ENCODE measurements around the gene ZBTB47.

ZBTB47 gene

DNA sequence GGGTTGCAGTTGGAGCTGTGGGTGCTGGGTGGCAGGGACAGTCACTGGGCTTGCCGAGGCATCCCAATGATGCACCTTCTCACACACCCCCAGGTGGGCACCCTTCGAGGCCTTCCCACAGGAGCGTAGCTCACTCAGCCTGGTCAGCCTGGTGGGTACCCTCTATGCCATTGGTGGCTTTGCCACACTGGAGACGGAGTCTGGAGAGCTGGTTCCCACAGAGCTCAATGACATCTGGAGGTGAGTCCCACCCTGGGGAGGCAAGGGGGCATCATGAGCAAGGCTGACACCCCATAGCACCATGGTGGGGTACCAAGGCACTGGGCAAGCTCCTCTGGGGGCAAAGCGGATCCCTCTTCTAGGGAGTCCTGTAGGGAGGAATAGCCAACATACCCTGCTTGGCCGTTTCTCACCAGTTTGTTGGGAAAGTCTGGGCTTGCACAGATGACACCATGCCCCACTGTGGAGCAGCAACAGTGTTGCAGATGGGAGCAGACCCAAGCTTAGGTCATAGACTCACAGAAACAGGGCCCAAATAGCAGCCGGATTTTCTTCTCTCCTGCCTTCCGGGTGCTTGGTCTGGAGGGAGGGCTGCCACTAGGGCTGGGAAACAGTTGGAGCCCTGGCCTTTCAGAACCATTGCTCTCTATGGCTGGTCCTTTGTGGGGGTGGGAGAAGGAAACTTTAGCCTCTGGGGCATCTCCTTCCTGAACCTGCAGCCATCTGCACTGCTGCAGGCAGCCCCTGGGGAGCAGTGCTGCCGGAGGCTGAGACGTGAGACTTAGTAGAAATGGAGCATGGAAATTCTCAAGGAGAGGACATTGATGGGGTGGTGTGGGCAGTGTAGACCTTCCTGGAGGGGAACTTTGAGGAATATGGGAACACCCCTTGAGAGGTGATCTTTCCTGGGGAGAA lies 37.5 kb downstream of the ZBTB47 start:
- no peaks in the 10 kb centered on the region for H3K36me3 ChIP-seq (ENCODE audit: control insufficient read depth in 2 of 2, insufficient read depth in 2 of 2, low read length in 2 of 2)
- no peak overlapping the region for H3K4me3 ChIP-seq (ENCODE audit: low read length in 2 of 2)
- H3K9me3 ChIP-seq (ENCODE audit: control insufficient read depth in 2 of 2, low read length in 2 of 2) = no peaks in the 10 kb centered on the region
- H3K27me3 ChIP-seq (ENCODE audit: control insufficient read depth in 2 of 2, insufficient read depth in 2 of 2, low read length in 2 of 2) = no peaks in the 10 kb centered on the region
- no peaks in the 10 kb centered on the region for H3K4me1 ChIP-seq (ENCODE audit: control insufficient read depth in 2 of 2, insufficient read depth in 2 of 2, low read length in 2 of 2)
- no peak overlapping the region for H3K27ac ChIP-seq (ENCODE audit: low read depth in 2 of 2, low read length in 2 of 2)
- no peak overlapping the region for H3K9ac ChIP-seq (ENCODE audit: low read depth in 1 of 2, low read length in 2 of 2)

DNA sequence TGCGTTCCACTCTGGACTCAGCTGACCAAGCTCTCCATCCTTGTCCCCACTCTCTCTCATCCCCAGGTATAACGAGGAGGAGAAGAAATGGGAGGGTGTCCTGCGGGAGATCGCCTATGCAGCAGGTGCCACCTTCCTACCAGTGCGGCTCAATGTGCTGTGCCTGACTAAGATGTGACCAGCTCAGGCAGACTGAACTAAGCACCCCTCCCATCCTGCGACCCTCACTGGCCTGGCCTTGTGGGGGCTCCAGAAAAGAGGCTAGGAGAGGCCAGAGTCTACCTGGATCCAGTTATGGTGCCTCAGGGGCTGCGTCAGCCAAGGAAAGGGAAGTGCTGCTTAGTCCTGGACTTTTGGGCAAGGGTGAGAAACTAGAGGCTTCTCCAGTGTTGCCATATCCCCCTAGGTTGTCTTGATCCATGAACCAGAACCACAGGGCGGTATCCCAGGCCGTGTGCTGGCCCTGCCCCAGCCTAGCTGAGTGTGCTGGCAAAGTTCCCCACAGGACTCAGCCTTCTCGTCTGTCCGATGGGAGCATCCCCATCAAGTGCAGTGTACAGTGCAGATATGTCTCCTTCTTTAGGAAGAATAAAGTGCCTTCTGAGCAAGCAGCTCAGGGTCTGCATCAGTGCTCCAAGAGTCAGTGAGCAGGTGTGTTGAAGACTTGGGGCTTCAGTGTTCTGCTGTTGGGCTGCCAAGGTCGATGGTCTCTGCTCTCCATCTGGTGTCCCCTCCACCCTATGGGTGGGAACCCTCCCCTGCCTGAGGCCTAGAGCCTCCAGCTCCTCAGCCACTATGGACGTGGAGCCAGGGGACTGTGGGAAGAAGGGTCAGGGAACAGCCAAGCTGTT lies 38.5 kb downstream of the ZBTB47 start:
- no peaks in the 10 kb centered on the region for H3K9me3 ChIP-seq (ENCODE audit: control insufficient read depth in 2 of 2, low read length in 2 of 2)
- H3K9ac ChIP-seq (ENCODE audit: low read depth in 1 of 2, low read length in 2 of 2) = no peak overlapping the region
- H3K4me1 ChIP-seq (ENCODE audit: control insufficient read depth in 2 of 2, insufficient read depth in 2 of 2, low read length in 2 of 2) = no peaks in the 10 kb centered on the region
- no peaks in the 10 kb centered on the region for H3K36me3 ChIP-seq (ENCODE audit: control insufficient read depth in 2 of 2, insufficient read depth in 2 of 2, low read length in 2 of 2)
- H3K4me3 ChIP-seq (ENCODE audit: low read length in 2 of 2) = no peak overlapping the region
- no peaks in the 10 kb centered on the region for H3K27me3 ChIP-seq (ENCODE audit: control insufficient read depth in 2 of 2, insufficient read depth in 2 of 2, low read length in 2 of 2)
- no peak overlapping the region for H3K27ac ChIP-seq (ENCODE audit: low read depth in 2 of 2, low read length in 2 of 2)

DNA sequence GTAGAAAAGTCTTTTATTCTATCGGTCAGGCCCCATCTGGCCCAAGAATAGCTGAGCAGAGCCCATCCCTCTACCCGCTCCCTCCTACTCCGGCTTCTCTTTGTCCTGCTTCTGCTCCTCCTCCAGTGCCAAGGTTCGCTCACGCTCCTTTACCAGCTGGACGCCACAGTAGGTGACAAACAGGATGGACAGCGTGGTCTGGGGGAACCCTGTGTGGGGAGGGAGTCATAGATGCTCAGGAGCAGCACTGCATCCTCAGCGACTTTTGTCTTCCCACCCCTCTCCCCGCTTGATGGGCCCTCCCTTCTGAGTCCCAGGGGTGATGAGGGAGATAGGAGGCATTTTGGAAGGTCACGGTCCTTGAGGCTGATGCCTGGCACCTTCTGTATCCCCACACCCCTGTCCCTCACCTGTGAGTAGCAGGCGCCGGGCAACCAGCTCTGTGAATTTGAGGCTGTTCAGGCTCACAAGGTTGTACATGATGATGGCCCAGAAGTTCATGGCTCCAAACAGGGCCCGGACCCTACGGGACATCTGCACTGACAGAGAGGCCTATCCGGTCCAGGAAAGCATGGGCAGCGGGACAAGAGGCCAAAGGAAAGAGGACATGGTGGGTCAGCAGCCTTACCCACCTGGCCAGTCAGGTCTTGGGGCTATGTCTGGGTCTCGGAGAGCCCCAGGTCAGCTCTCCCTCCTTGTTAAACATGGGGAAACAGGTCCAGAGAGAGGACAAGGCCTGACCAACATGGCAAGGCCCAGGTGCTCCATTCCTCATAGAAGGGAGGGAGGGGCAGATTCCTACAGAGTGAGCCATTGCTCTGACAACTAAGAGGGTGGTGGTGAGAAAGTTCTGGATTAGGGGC lies 39.4 kb downstream of the ZBTB47 start:
- no peaks in the 10 kb centered on the region for H3K9me3 ChIP-seq (ENCODE audit: control insufficient read depth in 2 of 2, low read length in 2 of 2)
- no peaks in the 10 kb centered on the region for H3K4me1 ChIP-seq (ENCODE audit: control insufficient read depth in 2 of 2, insufficient read depth in 2 of 2, low read length in 2 of 2)
- no peak overlapping the region for H3K4me3 ChIP-seq (ENCODE audit: low read length in 2 of 2)
- no peak overlapping the region for H3K27ac ChIP-seq (ENCODE audit: low read depth in 2 of 2, low read length in 2 of 2)
- no peak overlapping the region for H3K9ac ChIP-seq (ENCODE audit: low read depth in 1 of 2, low read length in 2 of 2)
- H3K36me3 ChIP-seq (ENCODE audit: control insufficient read depth in 2 of 2, insufficient read depth in 2 of 2, low read length in 2 of 2) = no peaks in the 10 kb centered on the region
- H3K27me3 ChIP-seq (ENCODE audit: control insufficient read depth in 2 of 2, insufficient read depth in 2 of 2, low read length in 2 of 2) = no peaks in the 10 kb centered on the region

DNA sequence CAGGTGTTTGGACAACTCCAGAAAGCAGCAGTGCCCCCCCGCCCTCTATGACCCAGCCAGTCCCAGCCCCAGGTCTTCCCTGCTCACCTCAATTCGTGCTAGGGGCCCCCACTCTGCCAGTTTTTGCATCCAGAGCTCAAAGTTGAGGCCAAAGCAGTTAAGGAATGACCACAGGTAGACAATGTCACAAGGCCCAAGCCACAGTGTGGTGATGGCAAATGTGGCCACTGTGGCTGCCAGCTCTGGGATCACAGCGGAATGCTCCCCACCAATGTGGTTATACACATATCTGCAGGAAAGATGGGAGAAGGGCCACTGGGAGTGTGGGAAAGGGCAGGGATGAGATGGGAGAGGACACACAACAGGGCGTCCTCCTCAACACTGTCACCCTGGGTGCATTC lies 40.0 kb downstream of the ZBTB47 start:
- H3K27me3 ChIP-seq (ENCODE audit: control insufficient read depth in 2 of 2, insufficient read depth in 2 of 2, low read length in 2 of 2) = no peaks in the 10 kb centered on the region
- no peak overlapping the region for H3K4me3 ChIP-seq (ENCODE audit: low read length in 2 of 2)
- no peak overlapping the region for H3K27ac ChIP-seq (ENCODE audit: low read depth in 2 of 2, low read length in 2 of 2)
- H3K4me1 ChIP-seq (ENCODE audit: control insufficient read depth in 2 of 2, insufficient read depth in 2 of 2, low read length in 2 of 2) = no peaks in the 10 kb centered on the region
- H3K9me3 ChIP-seq (ENCODE audit: control insufficient read depth in 2 of 2, low read length in 2 of 2) = no peaks in the 10 kb centered on the region
- H3K9ac ChIP-seq (ENCODE audit: low read depth in 1 of 2, low read length in 2 of 2) = no peak overlapping the region
- H3K36me3 ChIP-seq (ENCODE audit: control insufficient read depth in 2 of 2, insufficient read depth in 2 of 2, low read length in 2 of 2) = no peaks in the 10 kb centered on the region

DNA sequence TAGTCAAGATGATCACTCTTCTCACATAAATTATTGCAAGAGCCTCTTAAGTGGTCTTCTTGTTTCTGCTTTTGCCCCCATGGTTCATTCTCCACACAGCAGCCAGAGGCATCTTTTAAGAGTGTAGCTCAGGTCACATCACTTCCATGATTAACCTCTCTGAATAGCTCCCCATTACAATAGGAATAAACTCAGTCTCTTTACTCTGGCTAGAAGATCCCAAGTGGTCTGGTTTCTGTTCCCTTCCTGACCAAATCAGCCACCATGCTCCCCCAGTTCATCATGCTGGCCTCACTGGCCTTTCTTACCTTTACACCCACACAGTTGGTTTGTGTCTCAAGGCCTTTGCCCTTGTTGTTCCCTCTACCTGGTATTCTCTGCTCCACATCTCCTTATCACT lies 40.9 kb downstream of the ZBTB47 start:
- no peaks in the 10 kb centered on the region for H3K9me3 ChIP-seq (ENCODE audit: control insufficient read depth in 2 of 2, low read length in 2 of 2)
- H3K27me3 ChIP-seq (ENCODE audit: control insufficient read depth in 2 of 2, insufficient read depth in 2 of 2, low read length in 2 of 2) = no peaks in the 10 kb centered on the region
- no peak overlapping the region for H3K27ac ChIP-seq (ENCODE audit: low read depth in 2 of 2, low read length in 2 of 2)
- no peak overlapping the region for H3K9ac ChIP-seq (ENCODE audit: low read depth in 1 of 2, low read length in 2 of 2)
- H3K4me3 ChIP-seq (ENCODE audit: low read length in 2 of 2) = no peak overlapping the region
- H3K36me3 ChIP-seq (ENCODE audit: control insufficient read depth in 2 of 2, insufficient read depth in 2 of 2, low read length in 2 of 2) = no peaks in the 10 kb centered on the region
- H3K4me1 ChIP-seq (ENCODE audit: control insufficient read depth in 2 of 2, insufficient read depth in 2 of 2, low read length in 2 of 2) = no peaks in the 10 kb centered on the region

DNA sequence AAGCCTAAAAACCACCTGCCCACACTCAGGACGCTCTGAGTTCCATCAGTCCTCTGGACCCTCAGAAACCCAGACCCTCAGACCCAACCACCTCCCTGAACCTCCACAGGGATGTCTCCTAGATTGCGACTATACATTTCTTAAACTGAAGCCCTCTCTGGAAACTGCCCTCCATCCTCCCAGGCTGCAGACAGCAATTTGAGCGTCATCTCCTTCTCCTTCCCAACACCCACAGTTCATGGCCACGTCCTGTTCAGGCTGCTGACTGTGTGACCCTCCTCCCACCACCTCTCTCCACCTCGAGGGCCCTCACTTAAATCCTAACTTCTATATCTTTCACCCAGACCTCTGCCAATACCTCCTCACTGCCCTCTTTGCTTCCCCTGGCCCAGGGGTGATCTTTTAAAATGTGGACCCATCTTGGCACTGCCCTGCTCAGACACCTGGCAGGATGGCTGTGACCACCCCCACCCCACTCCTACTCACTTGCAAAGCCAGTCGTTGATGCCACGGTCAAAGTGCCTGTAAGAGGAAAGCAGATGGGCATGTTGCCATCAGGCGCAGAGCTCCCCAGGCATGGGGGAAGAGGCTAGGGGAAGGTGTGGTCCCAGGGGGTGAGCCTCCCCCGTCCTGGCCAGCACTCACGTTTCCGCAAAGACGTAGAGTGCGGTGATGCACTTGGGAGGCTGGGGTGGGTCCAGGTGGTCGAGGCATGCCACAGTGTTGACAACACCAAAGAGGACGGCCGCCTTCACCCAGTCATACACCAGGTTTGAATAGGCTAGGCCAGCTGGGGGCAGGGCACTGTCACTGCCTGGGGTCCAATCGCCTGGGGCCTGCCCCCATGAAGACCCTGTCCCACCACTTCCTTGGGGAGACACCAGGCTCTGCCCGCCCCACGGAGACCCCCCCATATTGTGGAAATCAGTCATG lies 43.1 kb downstream of the ZBTB47 start:
- no peaks in the 10 kb centered on the region for H3K36me3 ChIP-seq (ENCODE audit: control insufficient read depth in 2 of 2, insufficient read depth in 2 of 2, low read length in 2 of 2)
- H3K4me1 ChIP-seq (ENCODE audit: control insufficient read depth in 2 of 2, insufficient read depth in 2 of 2, low read length in 2 of 2) = no peaks in the 10 kb centered on the region
- no peak overlapping the region for H3K4me3 ChIP-seq (ENCODE audit: low read length in 2 of 2)
- no peak overlapping the region for H3K27ac ChIP-seq (ENCODE audit: low read depth in 2 of 2, low read length in 2 of 2)
- no peaks in the 10 kb centered on the region for H3K9me3 ChIP-seq (ENCODE audit: control insufficient read depth in 2 of 2, low read length in 2 of 2)
- no peak overlapping the region for H3K9ac ChIP-seq (ENCODE audit: low read depth in 1 of 2, low read length in 2 of 2)
- no peaks in the 10 kb centered on the region for H3K27me3 ChIP-seq (ENCODE audit: control insufficient read depth in 2 of 2, insufficient read depth in 2 of 2, low read length in 2 of 2)

DNA sequence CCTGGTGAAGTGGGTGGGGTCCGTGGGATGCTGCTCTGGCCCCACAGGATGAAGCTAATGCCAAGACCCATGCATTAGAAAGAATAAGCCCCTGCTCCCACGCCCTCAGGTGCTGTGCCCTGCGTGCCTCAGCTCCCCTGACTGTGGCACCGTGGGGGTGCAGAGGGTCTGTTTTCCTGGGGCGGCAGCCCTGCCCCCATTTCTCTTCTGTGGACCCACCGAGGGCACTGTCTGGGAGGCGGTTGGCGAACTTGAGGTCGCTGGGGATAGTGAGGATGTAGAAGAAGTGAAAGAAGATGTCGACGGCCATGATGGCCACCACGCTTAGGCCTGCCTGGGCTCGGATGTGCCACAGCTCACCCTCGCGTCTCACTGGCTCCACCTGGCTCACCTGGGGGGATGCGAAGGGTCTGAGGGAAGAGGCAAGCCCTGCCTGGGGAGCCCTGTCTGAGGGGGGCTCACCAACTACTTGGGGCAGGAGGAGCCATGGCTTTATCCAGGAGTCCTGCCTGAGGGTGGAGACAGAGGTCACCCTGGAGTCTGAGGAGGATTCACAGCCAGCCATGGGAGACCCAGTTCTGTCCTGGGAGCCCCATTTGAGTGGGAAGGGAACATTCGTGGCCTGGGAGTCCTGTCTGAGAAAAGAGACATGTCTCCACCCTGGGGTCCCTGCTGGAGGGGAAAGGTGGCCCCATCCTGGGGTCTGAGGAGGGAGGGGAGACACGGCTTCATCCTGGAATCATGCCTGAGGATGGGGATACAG lies 44.0 kb downstream of the ZBTB47 start:
- Histone ChIP-seq H3K4me3 (ENCODE audit: low read length in 2 of 2) (no peak overlapping the region), H3K9me3 (ENCODE audit: control insufficient read depth in 2 of 2, low read length in 2 of 2) (no peaks in the 10 kb centered on the region), H3K27me3 (ENCODE audit: control insufficient read depth in 2 of 2, insufficient read depth in 2 of 2, low read length in 2 of 2) (no peaks in the 10 kb centered on the region), H3K27ac (ENCODE audit: low read depth in 2 of 2, low read length in 2 of 2) (no peak overlapping the region), H3K4me1 (ENCODE audit: control insufficient read depth in 2 of 2, insufficient read depth in 2 of 2, low read length in 2 of 2) (no peaks in the 10 kb centered on the region), H3K9ac (ENCODE audit: low read depth in 1 of 2, low read length in 2 of 2) (no peak overlapping the region), H3K36me3 (ENCODE audit: control insufficient read depth in 2 of 2, insufficient read depth in 2 of 2, low read length in 2 of 2) (no peaks in the 10 kb centered on the region)

DNA sequence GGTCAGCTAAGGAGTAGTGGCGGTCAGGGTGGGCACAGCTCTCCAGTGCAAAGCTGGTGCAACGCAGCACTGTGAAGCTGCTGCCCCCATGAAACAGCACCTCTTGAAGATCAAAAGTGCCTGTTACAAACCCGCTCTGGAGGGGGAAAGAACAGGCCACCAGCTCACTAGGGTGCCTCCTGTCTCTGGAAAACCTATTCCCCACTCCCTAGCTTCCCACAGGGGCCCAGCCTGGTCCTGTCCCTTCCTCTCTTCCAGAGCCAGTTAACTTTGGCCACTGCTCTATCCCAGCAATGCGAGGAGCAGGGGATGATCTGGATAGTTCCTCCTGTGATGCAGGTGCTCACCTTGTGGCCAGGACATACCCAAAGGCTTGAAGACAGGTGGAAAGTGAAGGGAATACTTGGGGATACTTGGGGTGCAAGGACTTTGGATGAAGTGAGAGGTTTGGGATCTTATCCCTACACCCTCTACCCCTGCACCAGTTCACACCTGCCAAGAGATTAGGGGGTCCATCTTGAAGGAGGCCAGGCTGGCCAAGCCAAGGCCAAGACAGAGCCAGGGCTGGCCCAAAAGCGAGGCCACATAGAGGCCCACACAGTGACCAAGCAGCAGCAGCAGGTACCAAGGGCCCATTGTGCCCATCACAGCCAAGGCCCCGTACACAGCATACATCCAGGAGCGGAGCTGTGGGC lies 44.9 kb downstream of the ZBTB47 start:
- no peak overlapping the region for H3K27ac ChIP-seq (ENCODE audit: low read depth in 2 of 2, low read length in 2 of 2)
- no peaks in the 10 kb centered on the region for H3K4me1 ChIP-seq (ENCODE audit: control insufficient read depth in 2 of 2, insufficient read depth in 2 of 2, low read length in 2 of 2)
- no peak overlapping the region for H3K4me3 ChIP-seq (ENCODE audit: low read length in 2 of 2)
- no peaks in the 10 kb centered on the region for H3K36me3 ChIP-seq (ENCODE audit: control insufficient read depth in 2 of 2, insufficient read depth in 2 of 2, low read length in 2 of 2)
- no peak overlapping the region for H3K9ac ChIP-seq (ENCODE audit: low read depth in 1 of 2, low read length in 2 of 2)
- no peaks in the 10 kb centered on the region for H3K27me3 ChIP-seq (ENCODE audit: control insufficient read depth in 2 of 2, insufficient read depth in 2 of 2, low read length in 2 of 2)
- no peaks in the 10 kb centered on the region for H3K9me3 ChIP-seq (ENCODE audit: control insufficient read depth in 2 of 2, low read length in 2 of 2)

Measured in mucosa of rectum (tissue), 2 donors.